T-helper 1 cell treated with Interleukin-12 subunit alpha and Interleukin-12 subunit beta and Interleukin-4 antibody, amounts not matched to agents 30 μg/mL and 1 μg/mL, for 36 hours (primary cell): ENCODE data around the gene MICAL1.
A peak's percentile ranks its signal among the peaks of the same experiment; 100 is the strongest.

ENCODE experiments used
- H3K27ac Mint-ChIP-seq: one replicate; pipeline ENCODE4 v1.8.0; 2021; ENCODE audit warnings: mild to moderate bottlenecking, mixed read lengths
- H3K27me3 Mint-ChIP-seq: one replicate; pipeline ENCODE4 v1.8.0; 2021; ENCODE audit warnings: low read depth, mixed read lengths
- H3K36me3 Mint-ChIP-seq: one replicate; pipeline ENCODE4 v1.8.0; 2021; ENCODE audit warnings: low read depth, mixed read lengths
- H3K4me1 Mint-ChIP-seq: one replicate; pipeline ENCODE4 v1.8.0; 2021; ENCODE audit warnings: low read depth, mixed read lengths
- H3K4me3 Mint-ChIP-seq: one replicate; pipeline ENCODE4 v1.8.0; 2021; ENCODE audit warnings: mild to moderate bottlenecking, moderate library complexity, mixed read lengths
- H3K9me3 Mint-ChIP-seq: one replicate; pipeline ENCODE4 v1.8.0; 2021; ENCODE audit warnings: mixed read lengths

The MICAL1 gene, protein sequence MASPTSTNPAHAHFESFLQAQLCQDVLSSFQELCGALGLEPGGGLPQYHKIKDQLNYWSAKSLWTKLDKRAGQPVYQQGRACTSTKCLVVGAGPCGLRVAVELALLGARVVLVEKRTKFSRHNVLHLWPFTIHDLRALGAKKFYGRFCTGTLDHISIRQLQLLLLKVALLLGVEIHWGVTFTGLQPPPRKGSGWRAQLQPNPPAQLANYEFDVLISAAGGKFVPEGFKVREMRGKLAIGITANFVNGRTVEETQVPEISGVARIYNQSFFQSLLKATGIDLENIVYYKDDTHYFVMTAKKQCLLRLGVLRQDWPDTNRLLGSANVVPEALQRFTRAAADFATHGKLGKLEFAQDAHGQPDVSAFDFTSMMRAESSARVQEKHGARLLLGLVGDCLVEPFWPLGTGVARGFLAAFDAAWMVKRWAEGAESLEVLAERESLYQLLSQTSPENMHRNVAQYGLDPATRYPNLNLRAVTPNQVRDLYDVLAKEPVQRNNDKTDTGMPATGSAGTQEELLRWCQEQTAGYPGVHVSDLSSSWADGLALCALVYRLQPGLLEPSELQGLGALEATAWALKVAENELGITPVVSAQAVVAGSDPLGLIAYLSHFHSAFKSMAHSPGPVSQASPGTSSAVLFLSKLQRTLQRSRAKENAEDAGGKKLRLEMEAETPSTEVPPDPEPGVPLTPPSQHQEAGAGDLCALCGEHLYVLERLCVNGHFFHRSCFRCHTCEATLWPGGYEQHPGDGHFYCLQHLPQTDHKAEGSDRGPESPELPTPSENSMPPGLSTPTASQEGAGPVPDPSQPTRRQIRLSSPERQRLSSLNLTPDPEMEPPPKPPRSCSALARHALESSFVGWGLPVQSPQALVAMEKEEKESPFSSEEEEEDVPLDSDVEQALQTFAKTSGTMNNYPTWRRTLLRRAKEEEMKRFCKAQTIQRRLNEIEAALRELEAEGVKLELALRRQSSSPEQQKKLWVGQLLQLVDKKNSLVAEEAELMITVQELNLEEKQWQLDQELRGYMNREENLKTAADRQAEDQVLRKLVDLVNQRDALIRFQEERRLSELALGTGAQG

GRCh38 chr6:109455437-109456110, at the start of gene MICAL1:
MICAL1 (minus strand) TSS chr6:109455772; CDS start chr6:109454196, 1,576 bp downstream.
- Mint-ChIP-seq H3K4me3 (peak within 1 kb of the TSS; percentile 97), H3K9me3 (no peaks in the 10 kb centered on the region), H3K27me3 (no peaks in the 10 kb centered on the region), H3K27ac (peak within 1 kb of the TSS; percentile 95), H3K4me1 (peaks cover 54% of the 10 kb centered on the region), H3K36me3 (peaks cover 17% of the 10 kb centered on the region)

- H3K27me3 Mint-ChIP-seq, result peaks cover 15% of the 10 kb centered on the region
- H3K36me3 Mint-ChIP-seq, result no peaks in the 10 kb centered on the region
- no peaks in the 10 kb centered on the region for H3K9me3 Mint-ChIP-seq
- no peaks in the 10 kb centered on the region for H3K4me1 Mint-ChIP-seq
- H3K27ac Mint-ChIP-seq, result no peak overlapping the region
- H3K4me3 Mint-ChIP-seq, result no peak overlapping the region
Measured at GRCh38 chr6:109503327-109504224, 48.0 kb upstream of the MICAL1 start.

- H3K4me3 Mint-ChIP-seq, result no peak overlapping the region
- no peaks in the 10 kb centered on the region for H3K36me3 Mint-ChIP-seq
- no peaks in the 10 kb centered on the region for H3K9me3 Mint-ChIP-seq
- no peak overlapping the region for H3K27ac Mint-ChIP-seq
- peaks cover 18% of the 10 kb centered on the region for H3K4me1 Mint-ChIP-seq
- peaks cover 7% of the 10 kb centered on the region for H3K27me3 Mint-ChIP-seq
Measured at GRCh38 chr6:109498936-109499335, 43.4 kb upstream of the MICAL1 start.

DNA sequence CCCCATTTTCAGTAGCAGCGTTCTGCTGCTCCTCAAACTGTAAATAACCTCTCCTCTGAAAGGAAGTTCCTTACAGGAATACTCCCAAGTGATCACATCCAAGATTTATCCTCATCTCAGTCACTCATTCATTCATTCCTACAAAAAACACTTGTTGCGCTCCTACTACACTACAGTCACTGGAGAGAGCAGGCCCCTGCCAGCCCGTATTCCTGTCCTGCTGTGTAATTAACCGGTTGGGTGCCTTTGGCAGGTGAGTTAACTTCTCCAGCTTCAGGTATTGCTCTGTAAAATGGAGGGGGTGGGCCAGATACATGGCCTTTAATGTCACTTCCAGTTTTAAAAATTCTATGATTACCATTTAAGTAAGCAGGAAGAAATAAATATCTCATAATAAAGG, 42.5 kb upstream of the MICAL1 start:
- Mint-ChIP-seq H3K4me3 (no peak overlapping the region), H3K4me1 (peaks cover 22% of the 10 kb centered on the region), H3K27me3 (peaks cover 7% of the 10 kb centered on the region), H3K27ac (no peak overlapping the region), H3K36me3 (no peaks in the 10 kb centered on the region), H3K9me3 (no peaks in the 10 kb centered on the region)

GRCh38 chr6:109496036-109496772, 40.6 kb upstream of the MICAL1 start:
- Mint-ChIP-seq H3K4me1 (peaks cover 31% of the 10 kb centered on the region), H3K27ac (no peak overlapping the region), H3K9me3 (no peaks in the 10 kb centered on the region), H3K36me3 (no peaks in the 10 kb centered on the region), H3K27me3 (peaks cover 3% of the 10 kb centered on the region), H3K4me3 (no peak overlapping the region)

GRCh38 chr6:109493865-109494264, 38.3 kb upstream of the MICAL1 start:
- H3K36me3 Mint-ChIP-seq, result no peaks in the 10 kb centered on the region
- peaks cover 3% of the 10 kb centered on the region for H3K27me3 Mint-ChIP-seq
- no peaks in the 10 kb centered on the region for H3K9me3 Mint-ChIP-seq
- H3K27ac Mint-ChIP-seq, result no peak overlapping the region
- no peak overlapping the region for H3K4me3 Mint-ChIP-seq
- peaks cover 41% of the 10 kb centered on the region for H3K4me1 Mint-ChIP-seq

GRCh38 chr6:109491207-109491938, 35.8 kb upstream of the MICAL1 start:
- Mint-ChIP-seq H3K4me3 (peak overlapping the region; percentile 66), H3K4me1 (peaks cover 33% of the 10 kb centered on the region), H3K36me3 (no peaks in the 10 kb centered on the region), H3K9me3 (no peaks in the 10 kb centered on the region), H3K27me3 (peaks cover 7% of the 10 kb centered on the region), H3K27ac (peak overlapping the region; percentile 91)

GRCh38 chr6:109490713-109491112, 35.1 kb upstream of the MICAL1 start:
- H3K4me3 Mint-ChIP-seq, result peak overlapping the region; percentile 66

DNA sequence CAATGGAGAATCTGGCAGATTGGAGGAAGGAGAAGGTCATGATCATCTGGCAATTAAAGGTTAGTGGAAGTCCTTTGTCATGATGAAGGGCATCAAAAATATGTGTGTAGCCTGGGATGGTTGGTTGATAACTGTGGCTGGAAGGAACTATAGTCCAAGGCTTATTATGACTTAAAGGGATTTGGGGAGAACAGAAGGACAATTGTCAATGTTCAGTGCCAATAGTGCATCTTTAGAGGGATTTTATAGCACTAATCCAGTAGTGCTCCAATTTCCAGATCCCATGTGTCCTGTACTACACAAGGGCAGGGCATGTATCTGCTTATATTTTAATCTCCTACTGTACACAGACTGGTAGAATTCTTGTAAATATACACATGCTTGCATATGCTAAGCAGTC, 32.4 kb upstream of the MICAL1 start:
- no peaks in the 10 kb centered on the region for H3K9me3 Mint-ChIP-seq
- peaks cover 4% of the 10 kb centered on the region for H3K27me3 Mint-ChIP-seq
- H3K27ac Mint-ChIP-seq, result no peak overlapping the region
- H3K4me3 Mint-ChIP-seq, result no peak overlapping the region
- H3K4me1 Mint-ChIP-seq, result peaks cover 31% of the 10 kb centered on the region
- no peaks in the 10 kb centered on the region for H3K36me3 Mint-ChIP-seq

More at GRCh38 chr6:109490713-109491112, 35.1 kb upstream of the MICAL1 start:
- no peaks in the 10 kb centered on the region for H3K9me3 Mint-ChIP-seq
- H3K27ac Mint-ChIP-seq, result peak overlapping the region; percentile 91
- peaks cover 30% of the 10 kb centered on the region for H3K4me1 Mint-ChIP-seq
- H3K36me3 Mint-ChIP-seq, result no peaks in the 10 kb centered on the region
- peaks cover 7% of the 10 kb centered on the region for H3K27me3 Mint-ChIP-seq

GRCh38 chr6:109486068-109486467, 30.5 kb upstream of the MICAL1 start:
- H3K27ac Mint-ChIP-seq, result no peak overlapping the region
- H3K4me1 Mint-ChIP-seq, result peaks cover 31% of the 10 kb centered on the region
- H3K4me3 Mint-ChIP-seq, result no peak overlapping the region
- H3K27me3 Mint-ChIP-seq, result peaks cover 4% of the 10 kb centered on the region
- H3K9me3 Mint-ChIP-seq, result no peaks in the 10 kb centered on the region
- peaks cover 12% of the 10 kb centered on the region for H3K36me3 Mint-ChIP-seq

- H3K4me3 Mint-ChIP-seq, result no peak overlapping the region
- H3K27ac Mint-ChIP-seq, result no peak overlapping the region
- H3K4me1 Mint-ChIP-seq, result peaks cover 32% of the 10 kb centered on the region
Measured at GRCh38 chr6:109485266-109485935, 29.8 kb upstream of the MICAL1 start.

DNA sequence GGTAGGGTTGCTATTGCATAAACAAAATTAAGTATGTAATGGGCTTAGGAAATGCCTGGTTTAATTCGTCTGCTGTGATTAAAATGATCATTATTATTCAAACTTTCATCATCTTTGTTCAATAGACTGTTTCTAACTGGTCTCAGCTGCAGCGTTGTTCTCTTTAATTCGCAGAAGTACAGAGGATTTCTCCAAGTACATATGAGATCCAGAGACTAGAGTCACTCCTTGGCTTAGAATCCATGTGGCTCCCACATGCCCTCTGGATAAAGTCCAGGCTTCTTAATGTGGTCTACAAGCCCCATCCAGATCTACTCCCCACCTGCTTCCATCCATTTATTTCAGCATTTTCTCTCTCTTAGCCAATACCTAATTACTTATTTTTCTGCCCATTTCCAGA, 28.6 kb upstream of the MICAL1 start:
- H3K4me1 Mint-ChIP-seq, result peaks cover 37% of the 10 kb centered on the region

More at GRCh38 chr6:109485266-109485935, 29.8 kb upstream of the MICAL1 start:
- peaks cover 4% of the 10 kb centered on the region for H3K27me3 Mint-ChIP-seq
- peaks cover 19% of the 10 kb centered on the region for H3K36me3 Mint-ChIP-seq
- no peaks in the 10 kb centered on the region for H3K9me3 Mint-ChIP-seq

More for the DNA sequence above, 28.6 kb upstream of the MICAL1 start:
- H3K27me3 Mint-ChIP-seq, result peaks cover 4% of the 10 kb centered on the region
- H3K9me3 Mint-ChIP-seq, result no peaks in the 10 kb centered on the region
- peaks cover 28% of the 10 kb centered on the region for H3K36me3 Mint-ChIP-seq
- H3K4me3 Mint-ChIP-seq, result peak overlapping the region; percentile 73
- peak overlapping the region; percentile 47 for H3K27ac Mint-ChIP-seq
